Kidney (tissue), 14 donors: Measurements from ENCODE around the gene RALGAPB. TPM values are rescaled to one million over a fixed set of nuclear protein-coding genes. Genes with fewer than 3 reads are reported as not detected.

Experiments used
- DNase-seq, 5 donors: peaks; one replicate each; pipeline ENCODE4 v3.0.0-alpha.2; 2013 to 2020
- FAIRE-seq: peaks from 2 replicates; lab custom pipeline; 2012; peaks lifted over from hg19 to GRCh38; lab: Jason Lieb, UNC
- H3K27ac ChIP-seq, 2 donors: one replicate each; pipeline ENCODE4 v1.7.0; 2013; ENCODE audit warnings: low read depth in 2 of 2, low read length in 2 of 2, inconsistent platforms in 1 of 2
- H3K27me3 ChIP-seq: one replicate; pipeline ENCODE4 v1.7.1; 2013; ENCODE audit warnings: low read length, inconsistent platforms; ENCODE audit not compliant: control insufficient read depth, insufficient read depth
- H3K36me3 ChIP-seq, 3 donors: one replicate each; pipeline versions ENCODE4 v1.7.0 to v1.7.1; 2013; ENCODE audit warnings: low read length in 3 of 3, control low read depth in 1 of 3, inconsistent platforms in 1 of 3; ENCODE audit not compliant: insufficient read depth in 3 of 3, control insufficient read depth in 2 of 3
- H3K4me1 ChIP-seq, 3 donors: one replicate each; pipeline versions ENCODE4 v1.7.0 to v1.7.1; 2013; ENCODE audit warnings: low read length in 3 of 3, inconsistent platforms in 1 of 3, low read depth in 1 of 3; ENCODE audit not compliant: control insufficient read depth in 2 of 3, insufficient read depth in 2 of 3
- H3K4me3 ChIP-seq, 3 donors: one replicate each; pipeline versions ENCODE4 v1.7.0 to v1.8.1; 2013; ENCODE audit warnings: low read length in 3 of 3, control low read depth in 1 of 3, inconsistent platforms in 1 of 3
- H3K9ac ChIP-seq, 3 donors: one replicate each; pipeline versions ENCODE4 v1.7.0 to v1.7.1; 2013; ENCODE audit warnings: low read length in 3 of 3, control low read depth in 1 of 3, inconsistent platforms in 1 of 3
- H3K9me3 ChIP-seq, 3 donors: one replicate each; pipeline versions ENCODE4 v1.7.0 to v1.7.1; 2013; ENCODE audit warnings: low read length in 3 of 3, control low read depth in 1 of 3, inconsistent platforms in 1 of 3; ENCODE audit not compliant: control insufficient read depth in 2 of 3, insufficient read depth in 1 of 3
- intact Hi-C: fragments of 100-400 bp; cut with DNase I; formaldehyde crosslinking; loops from one replicate; pipeline ENCODE4 v1.11.1; 2022
- polyA plus RNA-seq: library from polyadenylated mRNA; stranded (reverse); fragments of 350-450 nt; fragmentation: Illumina TruSeq; extraction: RNeasy Lipid Tissue Mini Kit (QIAGEN cat#74804); gene quantifications from one replicate; pipeline ENCODE4 v1.2.3, GENCODE V29; 2014; ENCODE audit warnings: low read depth, low replicate concordance; ENCODE audit not compliant: insufficient read depth
- total RNA-seq: library from RNA; stranded (reverse); fragmentation: NEBNext Ultra II Directional; extraction: Animal tissue kit (Norgen Biotek cat#: 25700); gene quantifications from one replicate; pipeline ENCODE4 v1.2.1, GENCODE V29; 2021
- TF ChIP-seq, protein P1 (sequence below): IDR thresholded peaks from 3 replicates; pipeline ENCODE4 v1.5.1; 2012; ENCODE audit warnings: mild to moderate bottlenecking, moderate library complexity, borderline replicate concordance; ENCODE audit not compliant: insufficient read depth; ENCODE audit errors: extremely low read depth
- donor health status: control.
- donor health status: control.
- donor health status: control.
- donor health status: control.
- donor health status: control.
- donor health status: DM: yes; HTN: yes; CAD: no.
- donor health status: Normal renal cell carcinoma (clear cell type).

Gene RALGAPB
- total and polyA plus RNA-seq, 2 donors from 2014 or later = 9.4 to 43.3 TPM

DNA sequence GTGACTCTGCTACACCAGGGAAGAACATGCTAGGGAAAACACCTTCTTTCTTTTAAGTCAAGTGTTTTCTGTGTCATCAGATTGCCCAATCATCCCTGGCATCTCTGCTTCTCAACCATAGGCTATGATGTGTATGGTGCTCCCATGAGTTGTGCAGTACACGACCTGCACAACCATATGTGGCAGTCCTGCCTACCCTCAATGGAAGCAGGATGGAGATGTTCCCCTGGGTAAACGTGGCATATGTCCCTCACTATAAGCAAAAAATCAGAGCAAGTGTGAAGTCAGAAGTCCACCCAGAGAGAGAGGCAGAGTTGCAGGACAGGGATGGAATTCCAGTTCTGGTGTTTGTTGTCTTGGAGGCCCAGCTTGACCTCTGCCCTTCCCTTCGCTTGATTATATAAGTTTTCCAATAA, 27.3 kb upstream of the RALGAPB start:
- intact Hi-C loops = no loop called here
- DNase-seq = no peak
- Histone ChIP-seq H3K9me3 (no peaks in the 10 kb centered on the region), H3K27me3 (no peaks in the 10 kb centered on the region), H3K36me3 (peaks cover 0 to 8% (median 5%) of the 10 kb centered on the region in 3 donors), H3K4me3 (no peak overlapping the region), H3K4me1 (peaks cover 0 to 11% (median 6%) of the 10 kb centered on the region in 3 donors), H3K9ac (no peak overlapping the region), H3K27ac (no peak overlapping the region)
- no peak for FAIRE-seq
- TF ChIP-seq, protein P1, sequence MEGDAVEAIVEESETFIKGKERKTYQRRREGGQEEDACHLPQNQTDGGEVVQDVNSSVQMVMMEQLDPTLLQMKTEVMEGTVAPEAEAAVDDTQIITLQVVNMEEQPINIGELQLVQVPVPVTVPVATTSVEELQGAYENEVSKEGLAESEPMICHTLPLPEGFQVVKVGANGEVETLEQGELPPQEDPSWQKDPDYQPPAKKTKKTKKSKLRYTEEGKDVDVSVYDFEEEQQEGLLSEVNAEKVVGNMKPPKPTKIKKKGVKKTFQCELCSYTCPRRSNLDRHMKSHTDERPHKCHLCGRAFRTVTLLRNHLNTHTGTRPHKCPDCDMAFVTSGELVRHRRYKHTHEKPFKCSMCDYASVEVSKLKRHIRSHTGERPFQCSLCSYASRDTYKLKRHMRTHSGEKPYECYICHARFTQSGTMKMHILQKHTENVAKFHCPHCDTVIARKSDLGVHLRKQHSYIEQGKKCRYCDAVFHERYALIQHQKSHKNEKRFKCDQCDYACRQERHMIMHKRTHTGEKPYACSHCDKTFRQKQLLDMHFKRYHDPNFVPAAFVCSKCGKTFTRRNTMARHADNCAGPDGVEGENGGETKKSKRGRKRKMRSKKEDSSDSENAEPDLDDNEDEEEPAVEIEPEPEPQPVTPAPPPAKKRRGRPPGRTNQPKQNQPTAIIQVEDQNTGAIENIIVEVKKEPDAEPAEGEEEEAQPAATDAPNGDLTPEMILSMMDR = no peak

DNA sequence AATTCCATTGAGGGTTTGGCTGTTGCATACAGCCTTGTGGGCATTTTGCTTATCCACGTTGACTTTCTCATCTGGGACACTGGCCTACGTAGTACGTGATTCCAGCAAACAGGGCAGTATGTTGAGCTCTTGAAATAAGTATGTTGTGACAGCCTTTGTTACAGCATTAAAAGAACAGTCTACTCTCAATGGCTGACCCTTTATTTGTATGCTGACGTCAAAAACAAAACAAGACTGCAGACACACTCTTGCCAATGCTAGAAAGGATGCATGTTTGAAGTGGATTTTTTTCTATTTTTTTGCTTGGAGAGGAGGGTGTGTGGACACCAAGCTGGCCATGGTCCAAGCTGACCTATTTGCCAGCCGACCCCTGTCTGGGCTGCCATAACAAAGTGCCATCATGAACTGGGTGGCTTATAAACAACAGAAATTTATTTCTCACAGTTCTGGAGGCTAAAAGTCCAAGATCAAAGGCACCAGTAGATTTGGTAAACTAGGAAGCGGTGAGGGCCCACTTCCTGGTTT, 26.7 kb upstream of the RALGAPB start:
- Histone ChIP-seq H3K9ac (peak overlapping the region in 1 of 3 donors; percentile 97), H3K27ac (no peak overlapping the region), H3K27me3 (no peaks in the 10 kb centered on the region), H3K4me1 (peaks cover 0 to 11% (median 6%) of the 10 kb centered on the region in 3 donors), H3K36me3 (peaks cover 0 to 14% (median 6%) of the 10 kb centered on the region in 3 donors), H3K9me3 (no peaks in the 10 kb centered on the region), H3K4me3 (peak overlapping the region; percentile 51 to 84 (median 76))
- TF ChIP-seq, protein P1 = no peak
- DNase-seq = no peak
- intact Hi-C loops = no loop called here
- no peak for FAIRE-seq

DNA sequence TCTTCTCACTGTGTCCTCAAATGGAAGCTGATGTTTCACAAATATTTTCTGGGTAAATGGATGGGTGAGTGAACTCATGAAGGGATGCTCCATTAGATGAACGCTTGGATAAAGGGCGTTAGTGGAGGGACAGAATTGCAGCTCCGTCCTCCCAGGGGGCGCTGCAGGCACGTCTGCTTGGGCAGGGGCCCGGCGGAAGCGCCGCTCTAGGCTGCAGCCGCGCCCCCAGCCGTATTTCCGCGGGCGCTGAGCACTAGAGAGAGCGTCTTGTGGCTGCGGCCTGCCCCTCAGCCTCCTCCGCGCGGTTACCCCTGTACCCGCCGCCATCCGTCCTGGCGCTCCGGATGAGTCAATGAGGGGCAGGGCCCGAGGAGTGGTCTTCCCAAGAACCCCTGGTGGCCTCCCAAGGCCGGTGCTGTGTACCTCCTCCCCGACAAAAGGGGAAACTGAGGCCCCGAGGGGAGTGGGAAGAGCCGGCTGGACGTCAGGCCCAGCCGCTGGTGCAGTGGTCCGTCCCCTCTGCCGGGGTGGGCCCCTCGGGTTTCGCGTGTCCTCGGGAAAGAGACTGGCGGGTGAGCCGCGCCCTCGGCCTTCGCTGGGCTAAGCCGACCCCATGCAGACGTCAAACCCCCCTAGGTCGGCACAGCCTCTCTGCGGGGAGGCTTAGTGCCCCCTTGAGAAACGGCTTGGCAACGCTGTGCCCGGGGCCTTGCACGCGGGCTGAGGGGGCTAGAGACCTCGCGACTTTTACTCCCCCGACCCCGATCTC, 26.0 kb upstream of the RALGAPB start:
- H3K9me3 ChIP-seq = no peaks in the 10 kb centered on the region
- FAIRE-seq = no peak
- peak overlapping the region; percentile 23 to 81 for H3K27ac ChIP-seq
- peaks cover 0 to 11% (median 6%) of the 10 kb centered on the region in 3 donors for H3K4me1 ChIP-seq
- peaks cover 0 to 18% (median 8%) of the 10 kb centered on the region in 3 donors for H3K36me3 ChIP-seq
- H3K4me3 ChIP-seq = peak overlapping the region; percentile 51 to 84 (median 76)
- H3K9ac ChIP-seq = peak overlapping the region; percentile 36 to 97 (median 90)
- intact Hi-C loops = no loop called here
- TF ChIP-seq, protein P1 = peak; percentile 95
- H3K27me3 ChIP-seq = no peaks in the 10 kb centered on the region
- DNase-seq = peak; percentile 91 to 96 (median 95)
